HG02588 (cell line): ENCODE measurements around the gene CXXC5.

ENCODE experiments used
- ATAC-seq: cut with Tn5 transposase; IDR thresholded peaks from one replicate; pipeline ENCODE4 v1.9.1; 2021; ENCODE audit warnings: mild to moderate bottlenecking, moderate library complexity; ENCODE audit not compliant: unreplicated experiment

The CXXC5 gene

DNA sequence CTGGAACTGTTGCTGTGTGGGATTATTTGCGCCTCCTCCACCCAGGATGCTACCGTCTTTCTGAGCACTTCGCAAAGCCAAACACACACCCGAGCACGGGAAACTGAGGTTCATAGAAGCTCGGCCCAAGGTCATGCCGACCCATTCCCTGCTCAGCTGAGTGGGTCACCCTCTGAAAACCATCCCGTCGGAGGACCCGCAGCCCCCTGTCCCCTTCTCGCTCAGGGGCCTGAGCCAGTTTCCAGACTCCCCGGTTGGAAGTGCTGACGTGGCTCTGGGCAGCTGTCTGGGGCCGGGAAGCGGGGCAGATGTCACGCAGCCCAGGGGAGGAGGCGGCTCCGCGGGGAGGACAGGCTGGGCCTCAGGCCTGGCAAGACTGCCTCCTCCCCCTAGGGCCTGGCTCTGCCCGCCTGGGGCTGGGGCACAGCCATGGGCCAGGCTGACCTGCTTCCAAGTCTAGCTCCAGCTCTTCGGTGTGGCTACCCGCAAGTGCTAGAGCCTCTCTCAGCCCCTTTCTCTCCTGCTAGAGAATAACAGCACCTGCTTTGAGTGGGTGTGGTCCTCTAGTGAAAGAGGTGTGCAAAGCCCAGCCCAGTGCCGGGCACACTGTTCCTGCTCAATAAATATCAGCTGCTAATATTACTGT lies 9.9 kb upstream of the CXXC5 start:
- ATAC-seq: no peak

DNA sequence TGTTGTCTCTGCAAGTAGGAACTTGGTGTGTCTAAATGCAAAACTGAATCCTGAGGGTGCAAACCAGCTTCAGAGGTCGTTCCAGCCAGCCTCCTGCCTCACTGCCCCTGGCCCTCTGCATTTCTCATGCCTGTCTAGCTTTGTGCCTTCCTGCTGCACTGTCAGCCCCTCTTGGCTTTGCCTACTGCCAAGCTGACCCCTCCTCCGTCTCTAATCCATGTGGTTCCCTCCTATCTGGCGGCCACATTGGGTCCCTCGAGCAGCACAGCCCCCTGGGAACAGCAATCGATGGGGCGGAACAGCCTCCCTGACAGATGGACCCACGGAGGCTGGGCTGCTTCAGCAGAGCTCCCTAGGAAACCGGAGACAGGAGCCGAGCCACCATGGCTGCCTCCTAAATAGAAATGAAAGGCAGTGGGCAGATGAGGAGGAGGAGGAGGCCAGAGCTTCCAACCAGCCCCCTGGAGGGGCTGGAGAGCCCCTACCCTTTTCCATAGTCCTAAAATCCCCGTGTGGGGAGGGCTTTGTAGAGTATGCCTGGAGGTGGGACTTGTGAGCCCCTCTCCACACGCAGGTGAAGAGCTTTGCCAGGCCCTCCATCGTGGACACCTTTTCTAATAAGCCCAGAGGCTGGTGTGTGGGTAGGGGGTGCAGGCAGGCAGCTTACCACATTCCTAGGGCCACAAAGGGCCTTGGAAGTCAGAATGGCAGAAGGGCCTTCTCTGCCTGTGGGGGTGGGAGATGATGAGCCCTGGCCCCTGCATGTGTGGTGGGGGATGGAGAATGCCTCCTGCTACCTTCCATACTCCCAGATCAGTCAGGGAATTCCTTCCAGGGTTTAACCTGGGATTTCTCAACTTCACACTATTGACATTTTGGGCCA lies 9.2 kb upstream of the CXXC5 start:
- ATAC-seq: no peak

GRCh38 chr5:139639619-139640380 lies 8.3 kb upstream of the CXXC5 start:
- ATAC-seq: no peak

- ATAC-seq: no peak
Observed at GRCh38 chr5:139640421-139641115, 7.6 kb upstream of the CXXC5 start.

- no peak for ATAC-seq
Observed at GRCh38 chr5:139641116-139642080, 6.8 kb upstream of the CXXC5 start.

GRCh38 chr5:139642213-139642612 lies 5.9 kb upstream of the CXXC5 start:
- ATAC-seq: no peak

DNA sequence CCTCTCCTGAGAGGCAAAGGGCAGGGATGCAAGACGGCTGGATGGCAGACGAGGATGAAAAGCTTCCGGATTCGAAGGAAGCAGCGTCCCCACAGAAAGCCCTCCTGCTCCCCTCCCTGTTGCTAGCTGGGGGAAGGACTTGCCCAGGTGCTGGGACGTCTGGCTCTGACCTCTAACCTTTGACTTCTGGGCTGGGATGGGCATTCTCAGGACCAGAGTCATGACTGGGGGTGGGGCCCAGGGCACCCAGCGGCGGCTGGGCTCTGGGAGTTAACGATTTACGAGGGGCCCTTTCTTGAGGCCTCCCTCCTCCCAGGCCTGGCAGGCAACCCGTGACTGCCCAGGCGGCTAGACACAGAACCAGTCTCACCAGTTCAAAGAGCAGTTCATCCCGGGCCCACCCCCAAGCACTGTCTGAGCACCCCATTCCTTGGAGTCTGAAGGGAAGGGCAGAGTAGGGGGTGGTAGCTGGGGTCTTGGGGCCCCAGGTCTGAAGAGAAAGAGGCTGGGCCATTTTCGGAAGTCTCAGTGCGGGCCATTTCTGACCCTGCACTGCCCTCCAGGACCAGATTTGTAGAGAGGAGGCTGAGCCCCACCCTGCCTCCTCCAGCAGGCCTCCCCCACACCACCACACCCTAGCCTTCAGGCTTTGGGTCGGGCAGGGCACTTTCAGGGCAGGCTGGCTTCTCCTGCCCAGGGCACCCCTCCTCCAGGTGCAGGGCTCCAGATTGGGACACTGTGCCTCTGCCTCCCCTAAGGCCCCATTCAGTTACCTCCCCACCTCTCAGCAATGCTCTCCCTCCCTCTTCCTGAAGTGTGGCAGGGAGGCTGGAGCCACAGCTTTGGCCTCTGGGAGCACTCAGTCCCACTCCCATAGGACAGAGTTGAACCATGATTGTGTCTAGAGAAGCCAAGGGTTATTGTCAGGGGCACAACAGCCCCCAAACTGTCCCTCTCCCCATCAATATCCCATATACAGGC lies 5.0 kb upstream of the CXXC5 start:
- no peak for ATAC-seq

GRCh38 chr5:139644001-139644456 lies 4.1 kb upstream of the CXXC5 start:
- ATAC-seq: no peak

DNA sequence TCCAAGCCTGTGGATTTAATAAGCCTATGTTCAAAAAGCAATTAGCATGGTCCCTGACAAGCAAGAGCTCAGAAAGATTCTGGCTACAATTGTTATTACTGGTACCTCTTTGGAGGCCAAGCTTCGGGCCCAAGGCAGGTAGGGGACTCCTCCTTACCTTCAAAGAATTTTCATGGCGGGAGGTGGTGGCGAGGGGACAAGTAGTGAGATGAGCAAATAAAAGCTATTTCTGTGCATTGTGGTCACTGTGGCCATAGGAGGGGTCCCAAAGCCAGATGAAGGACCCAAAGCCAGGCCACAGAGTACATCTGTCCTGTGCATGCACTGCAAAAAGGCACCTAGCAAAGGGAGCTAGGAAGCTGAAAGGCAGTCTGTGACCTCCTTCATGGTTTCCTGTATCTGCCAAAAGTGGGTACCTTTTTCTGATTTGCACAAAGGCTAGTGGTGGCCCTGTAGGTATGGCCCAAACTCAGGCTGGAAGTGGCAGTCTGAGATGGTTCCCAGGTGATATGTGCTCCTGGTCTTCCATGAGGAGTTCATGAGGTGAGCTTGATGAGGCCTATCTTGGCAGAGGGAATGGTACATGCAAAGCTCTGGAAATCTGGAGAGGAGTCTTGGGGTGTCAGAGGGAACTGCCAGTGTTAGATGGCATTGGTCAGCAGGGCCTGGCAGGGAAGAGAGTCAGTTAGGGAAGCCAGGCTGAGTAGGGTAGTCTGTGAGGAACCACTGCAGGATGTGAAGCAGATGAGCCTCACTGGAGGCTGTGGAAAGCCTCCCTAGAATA lies 3.3 kb upstream of the CXXC5 start:
- ATAC-seq: no peak

DNA sequence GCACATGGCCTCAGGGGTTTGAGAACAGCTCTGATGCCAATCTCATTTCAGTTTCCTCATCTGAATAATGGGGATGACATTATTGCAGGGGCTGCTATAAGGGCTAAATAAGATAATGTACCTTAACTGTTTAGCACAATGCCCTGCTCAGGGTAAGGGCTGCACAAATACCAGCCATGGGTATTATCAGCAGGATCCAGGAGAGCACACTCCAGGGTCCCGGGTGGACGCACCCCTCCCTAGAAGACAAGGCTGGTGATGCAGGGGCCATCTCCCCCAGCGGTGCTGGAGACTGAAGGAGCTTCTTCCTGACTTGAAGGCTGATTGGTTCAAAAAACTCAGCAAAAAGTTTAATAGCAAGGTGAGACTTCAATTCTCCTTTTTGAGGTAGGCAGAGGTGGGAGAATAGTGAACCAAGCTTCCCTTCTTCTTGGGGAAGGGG lies 2.7 kb upstream of the CXXC5 start:
- ATAC-seq: no peak

DNA sequence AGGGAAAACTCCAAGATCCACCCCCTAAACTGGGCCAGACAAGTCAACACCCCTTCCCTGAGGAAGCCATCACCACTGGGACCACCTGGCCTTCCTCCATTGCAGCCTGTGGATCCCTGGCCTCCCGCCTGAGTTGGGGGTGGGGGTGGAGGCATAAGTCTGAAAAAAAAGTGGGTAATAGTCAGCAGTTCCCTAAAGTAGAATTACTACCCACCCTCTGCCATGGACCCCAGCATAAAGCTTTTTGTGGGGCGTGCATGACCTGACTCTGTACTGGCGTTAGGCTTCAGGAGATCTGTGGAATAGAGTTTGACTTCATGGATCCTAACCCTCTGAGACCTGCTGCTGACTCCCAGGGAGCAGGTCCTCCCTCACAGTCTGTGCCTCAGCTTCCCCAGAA lies 2.0 kb upstream of the CXXC5 start:
- ATAC-seq: no peak

DNA sequence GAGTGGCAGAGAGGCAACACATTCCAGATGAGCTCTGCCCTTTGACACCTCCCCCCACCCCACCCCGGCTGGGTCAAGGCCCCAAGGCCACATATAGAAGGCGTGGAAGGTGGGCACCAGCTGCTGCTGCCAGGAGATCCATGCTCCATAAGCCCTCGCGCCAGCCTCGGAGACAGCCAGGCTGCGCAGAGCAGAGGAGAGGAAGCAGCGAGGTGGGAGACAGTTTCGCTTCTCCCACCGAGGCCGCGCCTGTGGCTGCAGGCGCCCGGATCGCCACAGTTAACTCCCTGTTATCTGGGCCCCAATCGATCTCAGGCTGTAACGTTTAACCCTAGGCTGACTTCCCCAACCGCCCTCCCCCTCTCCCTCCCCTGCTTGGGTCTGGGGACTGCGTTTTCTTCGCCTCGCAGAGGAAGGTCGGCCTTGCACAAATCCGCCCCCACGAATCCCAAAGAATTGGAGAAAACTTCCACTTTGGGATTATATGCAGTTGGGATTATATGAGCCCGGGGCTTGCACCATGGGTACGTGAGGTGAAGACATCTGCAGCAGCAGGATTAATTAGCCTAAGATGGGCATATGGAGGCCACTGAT lies 1.1 kb upstream of the CXXC5 start:
- ATAC-seq: no peak

GRCh38 chr5:139647506-139648204 lies 494 bp upstream of the CXXC5 start:
- ATAC-seq: no peak

DNA sequence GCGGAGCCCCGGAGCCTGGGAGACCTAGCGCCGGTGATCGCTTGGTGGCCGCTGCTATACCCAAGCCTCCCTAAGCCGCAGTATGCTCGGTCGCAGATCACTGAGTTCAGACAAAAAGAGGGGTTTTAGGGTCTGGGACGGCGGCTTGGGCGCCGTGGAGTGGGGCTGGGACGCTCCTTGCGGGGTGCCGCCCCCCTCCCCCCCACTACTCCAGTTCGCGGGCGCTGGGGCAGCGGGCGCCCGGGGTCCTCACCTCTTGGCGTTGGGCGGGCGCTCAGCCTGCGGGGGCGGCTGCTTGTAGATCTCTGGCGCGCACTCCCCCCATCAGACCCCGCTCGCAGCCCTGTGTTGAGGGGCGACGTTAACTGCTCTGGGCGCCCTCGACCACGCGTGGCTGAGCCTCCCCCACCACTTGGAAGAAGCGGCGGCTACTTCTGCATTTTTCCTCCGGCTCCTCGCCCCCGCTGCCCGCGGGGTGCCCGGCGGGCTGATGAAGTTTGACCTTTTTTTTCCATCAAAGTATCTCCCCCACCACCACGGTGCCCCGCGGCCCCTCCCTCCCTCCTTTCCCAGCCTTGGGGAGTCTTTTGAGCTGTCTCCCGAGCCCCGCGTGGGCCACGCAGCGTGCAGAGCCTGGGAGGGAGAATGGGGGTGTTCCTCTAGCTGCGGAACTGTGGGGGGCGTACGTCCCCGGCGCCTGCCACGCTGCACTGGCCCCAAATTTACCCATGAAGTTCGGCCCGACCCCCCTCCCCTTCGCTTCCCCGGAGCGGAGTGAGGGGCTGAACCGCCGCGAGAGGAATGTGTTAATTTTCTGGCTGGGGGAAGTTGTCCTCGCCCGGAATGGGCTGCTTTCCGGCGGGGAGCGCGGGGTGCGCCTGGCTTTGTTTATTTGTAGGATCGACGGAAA lies 1.2 kb downstream of the CXXC5 start:
- ATAC-seq: no peak

GRCh38 chr5:139650031-139650688 lies 2.0 kb downstream of the CXXC5 start:
- ATAC-seq: no peak
